Measurements from ENCODE around the gene ENTPD2.
"Not testable (repeated sequence)": the region's sequence is repeated elsewhere in the genome, so short reads cannot be mapped to it uniquely, and the experiment has no call there.

The ENTPD2 gene

GRCh38 chr9:137037483-137037882 lies 16.4 kb downstream of the ENTPD2 start:
- no peak overlapping the region for H3K4me3 ChIP-seq (ENCODE audit: low read length)
- H3K27me3 ChIP-seq (ENCODE audit: control insufficient read depth, insufficient read depth, low read length) = no peaks in the 10 kb centered on the region
- H3K4me1 ChIP-seq (ENCODE audit: control insufficient read depth, low read depth, low read length) = no peaks in the 10 kb centered on the region
- H3K9me3 ChIP-seq (ENCODE audit: control insufficient read depth, low read depth, low read length) = no peaks in the 10 kb centered on the region
- H3K36me3 ChIP-seq (ENCODE audit: control insufficient read depth, low read depth, low read length) = peaks cover 3% of the 10 kb centered on the region
- H3K9ac ChIP-seq (ENCODE audit: low read length) = no peak overlapping the region
- H3K27ac ChIP-seq (ENCODE audit: low read length) = no peak overlapping the region

- H3K4me3 ChIP-seq (ENCODE audit: low read length) = no peak overlapping the region
- H3K4me1 ChIP-seq (ENCODE audit: control insufficient read depth, low read depth, low read length) = no peaks in the 10 kb centered on the region
- no peak overlapping the region for H3K27ac ChIP-seq (ENCODE audit: low read length)
- H3K36me3 ChIP-seq (ENCODE audit: control insufficient read depth, low read depth, low read length) = peaks cover 3% of the 10 kb centered on the region
- no peaks in the 10 kb centered on the region for H3K27me3 ChIP-seq (ENCODE audit: control insufficient read depth, insufficient read depth, low read length)
- H3K9ac ChIP-seq (ENCODE audit: low read length) = no peak overlapping the region
- H3K9me3 ChIP-seq (ENCODE audit: control insufficient read depth, low read depth, low read length) = no peaks in the 10 kb centered on the region
Measured at GRCh38 chr9:137037035-137037434, 16.8 kb downstream of the ENTPD2 start.

- peaks cover 3% of the 10 kb centered on the region for H3K36me3 ChIP-seq (ENCODE audit: control insufficient read depth, low read depth, low read length)
- no peaks in the 10 kb centered on the region for H3K4me1 ChIP-seq (ENCODE audit: control insufficient read depth, low read depth, low read length)
- no peak overlapping the region for H3K4me3 ChIP-seq (ENCODE audit: low read length)
- H3K9ac ChIP-seq (ENCODE audit: low read length) = no peak overlapping the region
- no peak overlapping the region for H3K27ac ChIP-seq (ENCODE audit: low read length)
- no peaks in the 10 kb centered on the region for H3K27me3 ChIP-seq (ENCODE audit: control insufficient read depth, insufficient read depth, low read length)
- H3K9me3 ChIP-seq (ENCODE audit: control insufficient read depth, low read depth, low read length) = no peaks in the 10 kb centered on the region
Measured at GRCh38 chr9:137035937-137036336, 17.9 kb downstream of the ENTPD2 start.

GRCh38 chr9:137035507-137035834 lies 18.4 kb downstream of the ENTPD2 start:
- H3K27me3 ChIP-seq (ENCODE audit: control insufficient read depth, insufficient read depth, low read length) = no peaks in the 10 kb centered on the region
- no peaks in the 10 kb centered on the region for H3K9me3 ChIP-seq (ENCODE audit: control insufficient read depth, low read depth, low read length)
- H3K36me3 ChIP-seq (ENCODE audit: control insufficient read depth, low read depth, low read length) = peaks cover 3% of the 10 kb centered on the region
- H3K9ac ChIP-seq (ENCODE audit: low read length) = no peak overlapping the region
- H3K27ac ChIP-seq (ENCODE audit: low read length) = no peak overlapping the region
- H3K4me3 ChIP-seq (ENCODE audit: low read length) = no peak overlapping the region
- H3K4me1 ChIP-seq (ENCODE audit: control insufficient read depth, low read depth, low read length) = no peaks in the 10 kb centered on the region

- Histone ChIP-seq H3K36me3 (ENCODE audit: control insufficient read depth, low read depth, low read length) (peaks cover 3% of the 10 kb centered on the region), H3K4me3 (ENCODE audit: low read length) (no peak overlapping the region), H3K27me3 (ENCODE audit: control insufficient read depth, insufficient read depth, low read length) (no peaks in the 10 kb centered on the region), H3K9ac (ENCODE audit: low read length) (no peak overlapping the region), H3K4me1 (ENCODE audit: control insufficient read depth, low read depth, low read length) (no peaks in the 10 kb centered on the region), H3K9me3 (ENCODE audit: control insufficient read depth, low read depth, low read length) (no peaks in the 10 kb centered on the region), H3K27ac (ENCODE audit: low read length) (no peak overlapping the region)
Measured at GRCh38 chr9:137034709-137035506, 19.0 kb downstream of the ENTPD2 start.

GRCh38 chr9:137034039-137034708 lies 19.7 kb downstream of the ENTPD2 start:
- Histone ChIP-seq H3K9me3 (ENCODE audit: control insufficient read depth, low read depth, low read length) (no peaks in the 10 kb centered on the region), H3K27ac (ENCODE audit: low read length) (no peak overlapping the region), H3K4me3 (ENCODE audit: low read length) (no peak overlapping the region), H3K9ac (ENCODE audit: low read length) (no peak overlapping the region), H3K4me1 (ENCODE audit: control insufficient read depth, low read depth, low read length) (no peaks in the 10 kb centered on the region), H3K27me3 (ENCODE audit: control insufficient read depth, insufficient read depth, low read length) (peaks cover 1% of the 10 kb centered on the region), H3K36me3 (ENCODE audit: control insufficient read depth, low read depth, low read length) (no peaks in the 10 kb centered on the region)

- H3K4me3 ChIP-seq (ENCODE audit: low read length); H3K27ac ChIP-seq (ENCODE audit: low read length); H3K27me3 ChIP-seq (ENCODE audit: control insufficient read depth, insufficient read depth, low read length); H3K36me3 ChIP-seq (ENCODE audit: control insufficient read depth, low read depth, low read length); H3K9me3 ChIP-seq (ENCODE audit: control insufficient read depth, low read depth, low read length); H3K9ac ChIP-seq (ENCODE audit: low read length); H3K4me1 ChIP-seq (ENCODE audit: control insufficient read depth, low read depth, low read length): not testable (repeated sequence)
Measured at GRCh38 chr9:137033481-137033880, 20.4 kb downstream of the ENTPD2 start.

GRCh38 chr9:137032858-137033257 lies 21.0 kb downstream of the ENTPD2 start:
- no peak overlapping the region for H3K27ac ChIP-seq (ENCODE audit: low read length)
- H3K4me3 ChIP-seq (ENCODE audit: low read length) = no peak overlapping the region
- H3K9me3 ChIP-seq (ENCODE audit: control insufficient read depth, low read depth, low read length) = no peaks in the 10 kb centered on the region
- H3K9ac ChIP-seq (ENCODE audit: low read length) = no peak overlapping the region
- no peaks in the 10 kb centered on the region for H3K4me1 ChIP-seq (ENCODE audit: control insufficient read depth, low read depth, low read length)
- H3K36me3 ChIP-seq (ENCODE audit: control insufficient read depth, low read depth, low read length) = no peaks in the 10 kb centered on the region
- peaks cover 10% of the 10 kb centered on the region for H3K27me3 ChIP-seq (ENCODE audit: control insufficient read depth, insufficient read depth, low read length)

GRCh38 chr9:137031904-137032640 lies 21.8 kb downstream of the ENTPD2 start, which contains the start of gene FUT7:
Gene FUT7, minus strand, starts transcription at chr9:137032088. Its CDS starts 97 bp downstream, at chr9:137031991.
- no peak within 1 kb of the TSS for H3K4me3 ChIP-seq (ENCODE audit: low read length)
- peaks cover 16% of the 10 kb centered on the region for H3K27me3 ChIP-seq (ENCODE audit: control insufficient read depth, insufficient read depth, low read length)
- no peak within 1 kb of the TSS for H3K27ac ChIP-seq (ENCODE audit: low read length)
- H3K4me1 ChIP-seq (ENCODE audit: control insufficient read depth, low read depth, low read length) = no peaks in the 10 kb centered on the region
- H3K9ac ChIP-seq (ENCODE audit: low read length) = no peak within 1 kb of the TSS
- no peaks in the 10 kb centered on the region for H3K9me3 ChIP-seq (ENCODE audit: control insufficient read depth, low read depth, low read length)
- no peaks in the 10 kb centered on the region for H3K36me3 ChIP-seq (ENCODE audit: control insufficient read depth, low read depth, low read length)

- no peaks in the 10 kb centered on the region for H3K4me1 ChIP-seq (ENCODE audit: control insufficient read depth, low read depth, low read length)
- no peak overlapping the region for H3K9ac ChIP-seq (ENCODE audit: low read length)
- H3K27me3 ChIP-seq (ENCODE audit: control insufficient read depth, insufficient read depth, low read length) = peaks cover 27% of the 10 kb centered on the region
- H3K36me3 ChIP-seq (ENCODE audit: control insufficient read depth, low read depth, low read length) = no peaks in the 10 kb centered on the region
- no peak overlapping the region for H3K27ac ChIP-seq (ENCODE audit: low read length)
- H3K9me3 ChIP-seq (ENCODE audit: control insufficient read depth, low read depth, low read length) = no peaks in the 10 kb centered on the region
- H3K4me3 ChIP-seq (ENCODE audit: low read length) = no peak overlapping the region
Measured at GRCh38 chr9:137030538-137031527, 23.0 kb downstream of the ENTPD2 start.

GRCh38 chr9:137030006-137030405 lies 23.9 kb downstream of the ENTPD2 start:
- no peak overlapping the region for H3K9ac ChIP-seq (ENCODE audit: low read length)
- no peaks in the 10 kb centered on the region for H3K4me1 ChIP-seq (ENCODE audit: control insufficient read depth, low read depth, low read length)
- H3K27me3 ChIP-seq (ENCODE audit: control insufficient read depth, insufficient read depth, low read length) = peaks cover 27% of the 10 kb centered on the region
- no peaks in the 10 kb centered on the region for H3K36me3 ChIP-seq (ENCODE audit: control insufficient read depth, low read depth, low read length)
- H3K9me3 ChIP-seq (ENCODE audit: control insufficient read depth, low read depth, low read length) = no peaks in the 10 kb centered on the region
- no peak overlapping the region for H3K27ac ChIP-seq (ENCODE audit: low read length)
- H3K4me3 ChIP-seq (ENCODE audit: low read length) = no peak overlapping the region

All from iPS-18a (cell line).